ENCODE data around the gene GNG10. TPM values are rescaled to one million over a fixed set of nuclear protein-coding genes. Genes with fewer than 3 reads are reported as not detected.

GNG10 gene
- total RNA-seq, 1 experiment from 2014 or later: 21.5 TPM

DNA sequence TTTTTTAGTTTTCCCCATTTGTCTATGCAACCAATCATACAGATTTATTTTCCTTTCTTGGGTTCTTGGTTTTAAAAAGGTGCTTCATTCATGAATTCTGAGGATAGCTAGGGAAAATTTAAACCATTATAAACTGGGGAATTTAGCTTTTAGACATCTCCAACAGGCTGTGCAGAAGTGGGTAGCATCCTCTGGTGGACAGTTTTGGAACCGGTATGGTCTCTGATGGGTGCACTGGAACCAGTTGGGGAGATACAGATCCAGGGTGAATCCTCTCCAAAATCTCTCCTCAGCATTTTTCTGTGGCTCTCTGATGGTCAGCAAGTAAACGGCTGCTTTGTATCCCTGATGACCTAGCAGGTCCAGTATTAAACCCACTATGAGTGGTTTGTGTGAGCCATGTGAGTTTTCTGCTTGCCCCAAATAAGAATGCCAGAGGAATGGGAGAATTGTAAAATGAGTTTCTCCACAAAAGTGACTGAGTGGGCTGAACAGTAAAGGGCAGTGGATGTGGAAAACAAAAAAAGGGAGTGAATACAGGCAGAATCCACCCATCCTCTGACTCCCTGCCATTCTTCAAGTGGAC lies 39.4 kb upstream of the GNG10 start:
- BruUV-seq (replicated peaks): no TSS peak
- Mint-ChIP-seq H3K4me3 (ENCODE audit: low read depth, unreplicated experiment) (no peak overlapping the region), H3K4me1 (ENCODE audit: low read depth, unreplicated experiment) (no peaks in the 10 kb centered on the region), H3K27ac (ENCODE audit: unreplicated experiment) (no peak overlapping the region), H3K27me3 (ENCODE audit: unreplicated experiment) (no peaks in the 10 kb centered on the region), H3K9me3 (ENCODE audit: low read depth, unreplicated experiment) (no peaks in the 10 kb centered on the region), H3K36me3 (ENCODE audit: insufficient read depth, unreplicated experiment) (no peaks in the 10 kb centered on the region)
- TF ChIP-seq, protein P1, sequence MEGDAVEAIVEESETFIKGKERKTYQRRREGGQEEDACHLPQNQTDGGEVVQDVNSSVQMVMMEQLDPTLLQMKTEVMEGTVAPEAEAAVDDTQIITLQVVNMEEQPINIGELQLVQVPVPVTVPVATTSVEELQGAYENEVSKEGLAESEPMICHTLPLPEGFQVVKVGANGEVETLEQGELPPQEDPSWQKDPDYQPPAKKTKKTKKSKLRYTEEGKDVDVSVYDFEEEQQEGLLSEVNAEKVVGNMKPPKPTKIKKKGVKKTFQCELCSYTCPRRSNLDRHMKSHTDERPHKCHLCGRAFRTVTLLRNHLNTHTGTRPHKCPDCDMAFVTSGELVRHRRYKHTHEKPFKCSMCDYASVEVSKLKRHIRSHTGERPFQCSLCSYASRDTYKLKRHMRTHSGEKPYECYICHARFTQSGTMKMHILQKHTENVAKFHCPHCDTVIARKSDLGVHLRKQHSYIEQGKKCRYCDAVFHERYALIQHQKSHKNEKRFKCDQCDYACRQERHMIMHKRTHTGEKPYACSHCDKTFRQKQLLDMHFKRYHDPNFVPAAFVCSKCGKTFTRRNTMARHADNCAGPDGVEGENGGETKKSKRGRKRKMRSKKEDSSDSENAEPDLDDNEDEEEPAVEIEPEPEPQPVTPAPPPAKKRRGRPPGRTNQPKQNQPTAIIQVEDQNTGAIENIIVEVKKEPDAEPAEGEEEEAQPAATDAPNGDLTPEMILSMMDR (IDR thresholded peaks at IDR 0.05; ENCODE audit: unreplicated experiment): peak; percentile 54
- CTCF ChIA-PET: interaction anchor here (0.7 to 4.0 kb wide), 4 partner anchors 9 to 23 kb away, joined by 3 to 43 read pairs (median 4); partner anchors contain the start of genes DNAJC25 and PTGR1
- DNase-seq: peak; percentile 50
- intact Hi-C loops (cut with micrococcal nuclease; ENCODE audit: unreplicated experiment): loop anchor here (1.0 kb wide), 1 partner anchor 24 kb away; no protein-coding TSS in a partner anchor

DNA sequence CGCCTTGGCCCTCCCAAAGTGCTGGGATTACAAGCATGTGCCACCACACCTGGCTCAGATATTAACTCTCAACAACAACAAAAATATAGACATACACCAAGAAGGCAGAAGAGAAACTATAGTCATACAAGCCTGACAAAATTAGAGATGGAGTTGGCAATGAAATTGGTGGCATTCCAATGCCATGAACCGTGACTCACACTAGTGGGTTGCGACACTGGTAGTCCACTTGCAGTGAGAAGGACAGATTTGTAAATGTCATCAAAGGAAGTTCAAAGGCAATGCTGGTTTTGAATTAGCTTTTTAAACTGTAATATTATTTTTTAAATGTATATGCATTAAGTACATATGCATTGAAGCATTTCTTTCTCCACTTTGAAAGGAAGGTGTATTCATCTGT lies 38.8 kb upstream of the GNG10 start:
- Mint-ChIP-seq H3K9me3 (ENCODE audit: low read depth, unreplicated experiment) (no peaks in the 10 kb centered on the region), H3K27ac (ENCODE audit: unreplicated experiment) (no peak overlapping the region), H3K27me3 (ENCODE audit: unreplicated experiment) (no peaks in the 10 kb centered on the region), H3K4me1 (ENCODE audit: low read depth, unreplicated experiment) (no peaks in the 10 kb centered on the region), H3K36me3 (ENCODE audit: insufficient read depth, unreplicated experiment) (no peaks in the 10 kb centered on the region), H3K4me3 (ENCODE audit: low read depth, unreplicated experiment) (no peak overlapping the region)
- BruUV-seq (replicated peaks): no TSS peak
- TF ChIP-seq, protein P1 (IDR thresholded peaks at IDR 0.05; ENCODE audit: unreplicated experiment): no peak
- CTCF ChIA-PET: interaction anchor here (4.0 kb wide), 1 partner anchor 24 kb away, joined by 43 read pairs; the partner anchor contains the start of gene PTGR1
- peak; percentile 61 for DNase-seq
- intact Hi-C loops (cut with micrococcal nuclease; ENCODE audit: unreplicated experiment): loop anchor here (1.0 kb wide), 1 partner anchor 24 kb away; no protein-coding TSS in a partner anchor

DNA sequence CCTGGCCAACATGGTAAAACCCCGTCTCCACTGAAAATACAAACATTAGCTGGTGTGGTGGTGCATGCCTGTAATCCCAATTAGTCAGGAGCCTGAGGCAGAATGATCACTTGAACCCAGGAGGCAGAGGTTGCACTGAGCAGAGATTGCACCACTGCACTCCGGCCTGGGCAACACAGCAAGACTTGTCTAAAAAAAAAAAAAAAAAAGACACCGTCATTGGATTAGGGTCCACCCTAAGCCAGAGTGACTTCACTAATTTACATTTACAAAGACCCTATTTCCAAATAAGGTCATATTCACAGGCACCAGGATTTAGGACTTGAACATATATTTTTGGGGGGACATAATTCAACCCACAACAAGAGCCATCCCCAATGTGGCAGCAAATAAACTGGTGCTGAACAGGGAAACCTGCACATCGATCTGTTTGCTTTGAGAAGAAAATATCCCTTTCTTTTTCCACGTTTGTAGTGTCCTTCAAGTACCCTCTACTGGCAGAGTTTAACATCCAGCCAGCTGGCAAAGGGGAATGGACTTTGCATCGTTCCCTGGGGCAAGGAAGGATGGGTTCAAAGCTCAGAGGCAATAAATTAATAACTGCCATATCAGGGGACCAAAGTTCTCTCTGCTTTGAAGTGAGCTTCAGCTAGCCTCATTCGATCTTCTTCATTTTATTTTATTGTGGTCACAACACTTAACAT lies 34.0 kb upstream of the GNG10 start:
- Mint-ChIP-seq H3K27me3 (ENCODE audit: unreplicated experiment) (no peaks in the 10 kb centered on the region), H3K9me3 (ENCODE audit: low read depth, unreplicated experiment) (no peaks in the 10 kb centered on the region), H3K36me3 (ENCODE audit: insufficient read depth, unreplicated experiment) (peaks cover 20% of the 10 kb centered on the region), H3K4me3 (ENCODE audit: low read depth, unreplicated experiment) (no peak overlapping the region), H3K27ac (ENCODE audit: unreplicated experiment) (no peak overlapping the region), H3K4me1 (ENCODE audit: low read depth, unreplicated experiment) (no peaks in the 10 kb centered on the region)
- no peak for DNase-seq
- intact Hi-C loops (cut with micrococcal nuclease; ENCODE audit: unreplicated experiment): no loop called here
- BruUV-seq (replicated peaks): no TSS peak
- CTCF ChIA-PET: no interaction called here
- TF ChIP-seq, protein P1 (IDR thresholded peaks at IDR 0.05; ENCODE audit: unreplicated experiment): no peak

GRCh38 chr9:111628411-111628810 lies 33.0 kb upstream of the GNG10 start:
- TF ChIP-seq, protein P1 (IDR thresholded peaks at IDR 0.05; ENCODE audit: unreplicated experiment): no peak
- DNase-seq: no peak
- CTCF ChIA-PET: no interaction called here
- no peaks in the 10 kb centered on the region for H3K27me3 Mint-ChIP-seq (ENCODE audit: unreplicated experiment)
- BruUV-seq (replicated peaks): no TSS peak
- H3K9me3 Mint-ChIP-seq (ENCODE audit: low read depth, unreplicated experiment): no peaks in the 10 kb centered on the region
- peaks cover 20% of the 10 kb centered on the region for H3K36me3 Mint-ChIP-seq (ENCODE audit: insufficient read depth, unreplicated experiment)
- intact Hi-C loops (cut with micrococcal nuclease; ENCODE audit: unreplicated experiment): no loop called here
- H3K4me1 Mint-ChIP-seq (ENCODE audit: low read depth, unreplicated experiment): peaks cover 8% of the 10 kb centered on the region
- no peak overlapping the region for H3K27ac Mint-ChIP-seq (ENCODE audit: unreplicated experiment)
- no peak overlapping the region for H3K4me3 Mint-ChIP-seq (ENCODE audit: low read depth, unreplicated experiment)

Measured in Calu3 (cell line).